Gastroesophageal sphincter (tissue), 4 donors: ENCODE results near the gene CYP4F11. TPM values are rescaled to one million over a fixed set of nuclear protein-coding genes. Genes with fewer than 3 reads are reported as not detected.
"Not testable (repeated sequence)": the region's sequence is repeated elsewhere in the genome, so short reads cannot be mapped to it uniquely, and the experiment has no call there.

Experiments used
- ATAC-seq: fragments of 150-250 bp; one replicate; pipeline ENCODE4 v1.9.1; 2016; ENCODE audit warnings: mild to moderate bottlenecking, moderate library complexity
- H3K27ac ChIP-seq, 4 donors: fragments of 200-600 bp; sonication (generic) in 3 of 4; 1 replicate in 3 of 4; 2 replicates in 1 of 4; pipeline ENCODE4 v1.5.1; 2016 to 2019
- H3K27me3 ChIP-seq: fragments of 200-600 bp; sonication (generic); one replicate; pipeline ENCODE4 v1.5.1; 2019
- H3K36me3 ChIP-seq, 2 donors: fragments of 200-600 bp; sonication (generic); one replicate each; pipeline ENCODE4 v1.5.1; 2019; ENCODE audit warnings: control low read depth in 1 of 2
- H3K4me1 ChIP-seq, 3 donors: fragments of 200-600 bp; sonication (generic); 1 replicate in 2 of 3; 2 replicates in 1 of 3; pipeline ENCODE4 v1.5.1; 2016 to 2019; ENCODE audit warnings: control low read depth in 2 of 3
- H3K4me3 ChIP-seq, 2 donors: fragments of 200-600 bp; sonication (generic); one replicate each; pipeline ENCODE4 v1.5.1; 2019; ENCODE audit warnings: mild to moderate bottlenecking in 1 of 2, moderate library complexity in 1 of 2
- H3K9me3 ChIP-seq, 3 donors: fragments of 200-600 bp; sonication (generic); one replicate each; pipeline ENCODE4 v1.5.1; 2017 to 2019; ENCODE audit warnings: control low read depth in 2 of 3
- EP300 ChIP-seq: sonication (generic); formaldehyde crosslinking; IDR thresholded peaks from one replicate; pipeline ENCODE4 v1.6.1; 2017; ENCODE audit warnings: antibody characterized with exemption, mild to moderate bottlenecking
- POLR2A ChIP-seq, 2 donors: fragments of 450-650 bp; IDR thresholded peaks; one replicate each; pipeline ENCODE4 v1.6.1; 2017; ENCODE audit warnings: antibody characterized with exemption in 2 of 2, mild to moderate bottlenecking in 2 of 2, moderate library complexity in 1 of 2
- POLR2AphosphoS5 ChIP-seq: sonication (generic); formaldehyde crosslinking; IDR thresholded peaks from one replicate; pipeline ENCODE4 v1.6.1; 2017; ENCODE audit warnings: antibody characterized with exemption
- WGBS, 2 donors: methylation state at CpG; one replicate each; pipeline ENCODE4 v1.1.5; 2018; ENCODE audit warnings: low coverage in 1 of 2; 5-methylcytosine and 5-hydroxymethylcytosine counted together
- total RNA-seq, 4 donors: library from RNA; depleted of rRNA; stranded (reverse); fragments of >200 nt; gene quantifications; one replicate each; pipeline ENCODE4 v1.1.0, GENCODE V29; 2016
- TF ChIP-seq, protein P1 (sequence below), 4 experiments: fragments of 200-600 bp in 2 of 4; fragments of 450-650 bp in 2 of 4; sonication (generic) in 1 of 4; IDR thresholded peaks; one replicate each; pipeline ENCODE4 v1.5.1; 2017 to 2019; ENCODE audit warnings: antibody characterized with exemption in 4 of 4, mild to moderate bottlenecking in 2 of 4, moderate library complexity in 2 of 4

Gene CYP4F11
- total RNA-seq, 4 donors from 2014 or later = 2.3 TPM; not detected in 2

DNA sequence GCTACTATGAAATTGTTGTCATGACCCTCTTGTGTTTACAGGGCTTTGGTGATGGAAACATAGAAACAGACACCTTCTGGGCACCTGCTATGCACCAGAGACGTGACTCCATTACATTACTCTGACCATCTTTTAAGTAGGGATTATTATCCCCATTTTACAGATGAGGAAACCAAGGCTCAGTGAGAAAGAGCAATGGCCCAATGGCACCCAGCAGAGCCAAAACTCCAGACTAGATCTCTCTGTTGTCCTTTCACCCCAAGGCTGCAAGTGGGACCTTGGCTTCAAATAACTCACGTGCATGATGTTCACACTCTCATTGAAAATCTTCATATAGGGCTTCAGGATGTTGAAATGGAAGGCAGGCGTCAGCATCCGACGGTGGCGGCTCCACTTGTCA is 42.3 kb downstream of the CYP4F11 start:
- 46 to 80% methylated on average over 1 to 2 of the region's 6 CpGs for WGBS, 2 donors
- Histone ChIP-seq H3K4me3 (no peak overlapping the region), H3K4me1 (no peaks in the 10 kb centered on the region), H3K9me3 (no peaks in the 10 kb centered on the region), H3K27me3 (peaks cover 40% of the 10 kb centered on the region), H3K27ac (no peak overlapping the region), H3K36me3 (no peaks in the 10 kb centered on the region)
- TF ChIP-seq POLR2AphosphoS5 (no peak), EP300 (no peak), POLR2A (IDR thresholded peaks at IDR 0.05) (no peak)
- TF ChIP-seq, protein P1, sequence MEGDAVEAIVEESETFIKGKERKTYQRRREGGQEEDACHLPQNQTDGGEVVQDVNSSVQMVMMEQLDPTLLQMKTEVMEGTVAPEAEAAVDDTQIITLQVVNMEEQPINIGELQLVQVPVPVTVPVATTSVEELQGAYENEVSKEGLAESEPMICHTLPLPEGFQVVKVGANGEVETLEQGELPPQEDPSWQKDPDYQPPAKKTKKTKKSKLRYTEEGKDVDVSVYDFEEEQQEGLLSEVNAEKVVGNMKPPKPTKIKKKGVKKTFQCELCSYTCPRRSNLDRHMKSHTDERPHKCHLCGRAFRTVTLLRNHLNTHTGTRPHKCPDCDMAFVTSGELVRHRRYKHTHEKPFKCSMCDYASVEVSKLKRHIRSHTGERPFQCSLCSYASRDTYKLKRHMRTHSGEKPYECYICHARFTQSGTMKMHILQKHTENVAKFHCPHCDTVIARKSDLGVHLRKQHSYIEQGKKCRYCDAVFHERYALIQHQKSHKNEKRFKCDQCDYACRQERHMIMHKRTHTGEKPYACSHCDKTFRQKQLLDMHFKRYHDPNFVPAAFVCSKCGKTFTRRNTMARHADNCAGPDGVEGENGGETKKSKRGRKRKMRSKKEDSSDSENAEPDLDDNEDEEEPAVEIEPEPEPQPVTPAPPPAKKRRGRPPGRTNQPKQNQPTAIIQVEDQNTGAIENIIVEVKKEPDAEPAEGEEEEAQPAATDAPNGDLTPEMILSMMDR (IDR thresholded peaks at IDR 0.05) = no peak
- no peak for ATAC-seq

DNA sequence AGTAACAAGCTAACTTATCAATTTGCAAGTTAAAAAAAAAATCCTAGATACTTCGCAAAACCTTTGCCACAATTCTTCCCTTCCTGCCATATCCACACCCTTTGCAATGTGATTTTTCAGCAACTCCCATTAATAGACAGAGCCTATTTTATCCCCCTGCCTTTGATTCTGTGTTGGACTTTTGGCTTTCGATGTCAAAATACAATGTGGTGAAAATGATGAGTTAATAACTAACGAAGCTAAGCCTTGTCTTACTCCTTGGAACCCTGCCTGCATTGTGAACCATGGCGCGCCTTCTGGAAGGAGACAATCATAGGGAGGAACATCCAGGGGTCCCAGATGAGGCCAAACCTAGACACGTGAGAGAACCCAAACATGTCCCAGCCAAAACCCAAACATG is 42.9 kb downstream of the CYP4F11 start:
- ATAC-seq = no peak
- H3K27me3 ChIP-seq = peaks cover 39% of the 10 kb centered on the region
- no peaks in the 10 kb centered on the region for H3K9me3 ChIP-seq
- H3K27ac ChIP-seq = no peak overlapping the region
- no peak overlapping the region for H3K4me3 ChIP-seq
- TF ChIP-seq, protein P1 (IDR thresholded peaks at IDR 0.05) = no peak
- TF ChIP-seq POLR2A (IDR thresholded peaks at IDR 0.05) (no peak), POLR2AphosphoS5 (no peak), EP300 (no peak)
- no peaks in the 10 kb centered on the region for H3K4me1 ChIP-seq
- H3K36me3 ChIP-seq = no peaks in the 10 kb centered on the region
- WGBS, 2 donors = 54 to 64% methylated on average over 4 of the region's 6 CpGs

DNA sequence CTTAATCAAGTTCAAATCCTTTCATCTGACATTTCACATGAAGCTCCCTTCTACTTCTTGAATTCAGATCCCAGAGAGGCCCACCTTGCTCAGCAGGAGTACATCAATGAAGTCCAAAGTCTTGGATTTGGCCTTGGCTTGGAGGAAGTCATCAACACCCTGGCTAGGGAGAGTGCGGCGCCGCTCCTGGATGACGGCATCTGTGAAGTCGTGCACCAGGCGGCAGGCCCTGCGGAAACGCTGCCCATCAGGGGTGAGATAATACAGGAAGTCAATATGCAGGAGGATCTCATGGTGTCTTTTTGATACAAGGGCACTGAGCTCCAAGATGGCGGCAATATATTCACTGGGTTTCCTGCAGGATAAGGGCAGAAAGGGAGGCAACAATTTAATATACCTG is 45.0 kb downstream of the CYP4F11 start:
- H3K4me3 ChIP-seq, H3K4me1 ChIP-seq, H3K36me3 ChIP-seq, H3K27ac ChIP-seq, H3K9me3 ChIP-seq, ATAC-seq: not testable (repeated sequence)
- H3K27me3 ChIP-seq = peaks cover 43% of the 10 kb centered on the region
- WGBS, 2 donors = no CpG with 5 or more reads among the region's 9 CpGs

DNA sequence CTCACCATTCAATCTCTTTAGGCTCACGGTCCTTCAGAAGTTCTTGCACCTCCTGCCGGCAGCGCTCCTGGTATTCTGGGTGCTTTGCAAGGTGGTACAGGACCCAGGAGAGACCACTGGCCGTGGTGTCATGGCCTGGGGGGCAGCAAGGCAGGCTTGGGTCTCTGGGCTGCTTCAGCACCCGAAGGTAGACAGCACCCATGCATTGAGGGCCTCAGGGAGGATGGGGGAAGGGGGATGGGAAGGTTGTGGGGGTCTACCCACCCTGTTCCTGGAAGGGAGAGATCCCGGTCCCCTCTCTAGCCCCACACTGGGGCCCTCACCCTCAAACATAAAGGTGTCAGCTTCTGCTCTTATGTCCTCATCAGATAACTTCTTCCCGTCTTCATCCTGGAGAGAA is 48.4 kb downstream of the CYP4F11 start:
- Histone ChIP-seq H3K27ac (no peak overlapping the region), H3K4me3 (no peak overlapping the region), H3K27me3 (peaks cover 34% of the 10 kb centered on the region), H3K36me3 (no peaks in the 10 kb centered on the region), H3K4me1 (no peaks in the 10 kb centered on the region), H3K9me3 (no peaks in the 10 kb centered on the region)
- WGBS, 2 donors = 64 to 93% methylated on average over 2 to 3 of the region's 7 CpGs
- no peak for ATAC-seq
- TF ChIP-seq POLR2AphosphoS5 (no peak), EP300 (no peak), POLR2A (IDR thresholded peaks at IDR 0.05) (no peak)
- TF ChIP-seq, protein P1 (IDR thresholded peaks at IDR 0.05) = no peak

DNA sequence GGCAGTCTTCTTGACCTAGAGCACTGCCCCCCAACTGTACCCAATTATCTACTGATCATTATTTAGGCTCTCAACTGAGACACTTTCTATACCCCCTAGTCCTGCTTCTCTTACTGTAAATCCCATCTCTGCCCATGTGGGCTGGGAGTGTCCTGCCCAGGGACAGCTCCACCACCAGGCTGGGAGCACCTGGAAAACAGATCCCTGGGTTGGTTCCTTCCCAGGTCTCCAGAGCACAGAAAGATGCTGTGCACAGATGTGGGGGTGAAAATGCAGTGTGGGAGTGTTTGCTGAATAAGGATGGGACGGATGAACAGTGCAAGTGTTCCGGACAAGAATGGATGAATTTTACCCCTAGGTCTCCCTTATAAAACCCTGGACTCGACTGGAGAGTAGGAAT is 49.2 kb downstream of the CYP4F11 start:
- H3K4me3 ChIP-seq = no peak overlapping the region
- no peak for ATAC-seq
- no peaks in the 10 kb centered on the region for H3K36me3 ChIP-seq
- H3K27ac ChIP-seq = no peak overlapping the region
- 57 to 76% methylated on average over 3 of the region's 3 CpGs for WGBS, 2 donors
- no peaks in the 10 kb centered on the region for H3K4me1 ChIP-seq
- H3K9me3 ChIP-seq = no peaks in the 10 kb centered on the region
- TF ChIP-seq, protein P1 (IDR thresholded peaks at IDR 0.05) = no peak
- TF ChIP-seq POLR2A (IDR thresholded peaks at IDR 0.05) = no peak
- TF ChIP-seq POLR2AphosphoS5 = no peak
- TF ChIP-seq EP300 = no peak
- peaks cover 42% of the 10 kb centered on the region for H3K27me3 ChIP-seq

DNA sequence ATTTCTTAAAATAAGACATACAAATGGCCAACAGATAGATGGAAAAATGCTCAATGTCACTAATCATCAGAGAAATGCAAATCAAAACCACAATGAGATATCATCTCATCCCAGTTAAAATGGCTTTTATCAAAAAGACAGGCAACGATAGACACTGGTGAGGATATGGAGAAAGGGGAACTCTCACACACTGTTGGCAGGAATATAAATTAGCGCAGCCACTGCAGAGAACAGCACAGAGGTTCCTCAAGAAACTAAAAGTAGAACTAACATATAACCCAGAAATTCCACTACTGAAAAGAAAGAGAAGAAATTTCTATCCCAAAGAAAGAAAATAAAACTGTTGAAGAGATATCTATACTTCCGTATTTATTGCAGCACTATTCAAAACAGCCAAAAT is 51.0 kb downstream of the CYP4F11 start:
- 53 to 72% methylated on average over 2 to 3 of the region's 3 CpGs for WGBS, 2 donors
- H3K4me1 ChIP-seq, H3K27ac ChIP-seq, ATAC-seq, H3K36me3 ChIP-seq, H3K4me3 ChIP-seq, H3K9me3 ChIP-seq: not testable (repeated sequence)
- H3K27me3 ChIP-seq = peaks cover 60% of the 10 kb centered on the region
